OCI-LY1 (cell line): ENCODE data around the gene CLEC10A.

Source experiments
- H2AFZ ChIP-seq: fragments of 200-600 bp; sonication (generic), shearing (Covaris generic); 2 replicates; pipeline ENCODE4 v1.6.0; 2014; ENCODE audit warnings: antibody characterized with exemption, mild to moderate bottlenecking, low read length
- H3F3A ChIP-seq: fragments of 200-600 bp; sonication (generic), shearing (Covaris generic); 2 replicates; pipeline ENCODE4 v1.6.0; 2014; ENCODE audit warnings: mild to moderate bottlenecking, antibody characterized with exemption, low read length, moderate library complexity; ENCODE audit not compliant: insufficient read depth
- H3K27ac ChIP-seq: fragments of 200-600 bp; sonication (generic); 2 replicates; pipeline ENCODE4 v1.5.1; 2014; ENCODE audit warnings: low read length, mixed run types, mild to moderate bottlenecking, low read depth; ENCODE audit not compliant: poor library complexity, severe bottlenecking
- H3K27me3 ChIP-seq: fragments of 200-600 bp; sonication (generic); 2 replicates; pipeline ENCODE4 v1.6.0; 2014; ENCODE audit warnings: antibody characterized with exemption, mild to moderate bottlenecking, low read length, moderate library complexity; ENCODE audit not compliant: insufficient read depth
- H3K36me3 ChIP-seq: fragments of 200-600 bp; sonication (generic); 2 replicates; pipeline ENCODE4 v1.6.1; 2014; ENCODE audit warnings: mild to moderate bottlenecking, antibody characterized with exemption, low read length, moderate library complexity, mixed read lengths; ENCODE audit not compliant: insufficient read depth
- H3K4me1 ChIP-seq: fragments of 200-600 bp; sonication (generic); 2 replicates; pipeline ENCODE4 v1.5.1; 2014; ENCODE audit warnings: mild to moderate bottlenecking, low read length, moderate library complexity; ENCODE audit not compliant: insufficient read depth, severe bottlenecking
- H3K4me2 ChIP-seq: fragments of 200-600 bp; sonication (generic), shearing (Covaris generic); 2 replicates; pipeline ENCODE4 v1.6.1; 2014; ENCODE audit warnings: low read length
- H3K4me3 ChIP-seq: fragments of 200-600 bp; sonication (generic); 2 replicates; pipeline ENCODE4 v1.5.1; 2014; ENCODE audit warnings: low read length, low read depth, mild to moderate bottlenecking, mixed read lengths; ENCODE audit not compliant: poor library complexity, severe bottlenecking
- H3K79me2 ChIP-seq: fragments of 200-600 bp; shearing (Covaris generic); 2 replicates; pipeline ENCODE4 v1.6.1; 2016; ENCODE audit warnings: mixed run types, low read length, mixed read lengths; ENCODE audit not compliant: insufficient read depth
- H3K9ac ChIP-seq: fragments of 200-600 bp; sonication (generic), shearing (Covaris generic); 2 replicates; pipeline ENCODE4 v1.6.1; 2014; ENCODE audit warnings: mild to moderate bottlenecking, low read length, mixed read lengths
- H3K9me2 ChIP-seq: fragments of 200-600 bp; sonication (generic), shearing (Covaris generic); 2 replicates; pipeline ENCODE4 v1.6.1; 2014; ENCODE audit warnings: low read depth, mild to moderate bottlenecking, low read length, mixed read lengths
- H3K9me3 ChIP-seq: fragments of 200-600 bp; shearing (Covaris generic); 2 replicates; pipeline ENCODE4 v1.6.1; 2014; ENCODE audit warnings: low read length, mixed read lengths
- H4K20me1 ChIP-seq: fragments of 200-600 bp; sonication (generic), shearing (Covaris generic); 2 replicates; pipeline ENCODE4 v1.6.0; 2016; ENCODE audit warnings: mild to moderate bottlenecking, low read length; ENCODE audit not compliant: insufficient read depth
- EZH2 ChIP-seq: fragments of 200-600 bp; sonication (generic), shearing (Covaris generic); IDR thresholded peaks from 2 replicates; pipeline ENCODE4 v1.8.0; 2017; ENCODE audit warnings: borderline replicate concordance, mixed run types, mild to moderate bottlenecking, antibody characterized with exemption, low read length, moderate library complexity, mixed read lengths
- TF ChIP-seq, protein P1 (sequence below): fragments of 200-600 bp; sonication (generic), shearing (Covaris generic); IDR thresholded peaks from 2 replicates; pipeline ENCODE4 v1.5.1; 2017; ENCODE audit warnings: mild to moderate bottlenecking, antibody characterized with exemption, low read length, moderate library complexity, mixed read lengths

Gene CLEC10A

GRCh38 chr17:7108981-7109380 is 28.9 kb upstream of the CLEC10A start:
- TF ChIP-seq EZH2: no peak
- TF ChIP-seq, protein P1, sequence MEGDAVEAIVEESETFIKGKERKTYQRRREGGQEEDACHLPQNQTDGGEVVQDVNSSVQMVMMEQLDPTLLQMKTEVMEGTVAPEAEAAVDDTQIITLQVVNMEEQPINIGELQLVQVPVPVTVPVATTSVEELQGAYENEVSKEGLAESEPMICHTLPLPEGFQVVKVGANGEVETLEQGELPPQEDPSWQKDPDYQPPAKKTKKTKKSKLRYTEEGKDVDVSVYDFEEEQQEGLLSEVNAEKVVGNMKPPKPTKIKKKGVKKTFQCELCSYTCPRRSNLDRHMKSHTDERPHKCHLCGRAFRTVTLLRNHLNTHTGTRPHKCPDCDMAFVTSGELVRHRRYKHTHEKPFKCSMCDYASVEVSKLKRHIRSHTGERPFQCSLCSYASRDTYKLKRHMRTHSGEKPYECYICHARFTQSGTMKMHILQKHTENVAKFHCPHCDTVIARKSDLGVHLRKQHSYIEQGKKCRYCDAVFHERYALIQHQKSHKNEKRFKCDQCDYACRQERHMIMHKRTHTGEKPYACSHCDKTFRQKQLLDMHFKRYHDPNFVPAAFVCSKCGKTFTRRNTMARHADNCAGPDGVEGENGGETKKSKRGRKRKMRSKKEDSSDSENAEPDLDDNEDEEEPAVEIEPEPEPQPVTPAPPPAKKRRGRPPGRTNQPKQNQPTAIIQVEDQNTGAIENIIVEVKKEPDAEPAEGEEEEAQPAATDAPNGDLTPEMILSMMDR: no peak
- Histone ChIP-seq H4K20me1 (no peaks in the 10 kb centered on the region), H2AFZ (no peak overlapping the region), H3K27ac (no peak overlapping the region), H3K4me2 (no peak overlapping the region), H3K9me3 (no peaks in the 10 kb centered on the region), H3K27me3 (no peaks in the 10 kb centered on the region; the same call in 1 of the 2 replicates), H3K4me1 (no peaks in the 10 kb centered on the region), H3K9ac (no peak overlapping the region), H3K4me3 (no peak overlapping the region), H3K36me3 (no peaks in the 10 kb centered on the region), H3K9me2 (no peaks in the 10 kb centered on the region), H3F3A (no peaks in the 10 kb centered on the region), H3K79me2 (no peaks in the 10 kb centered on the region)

GRCh38 chr17:7108560-7108925 is 28.5 kb upstream of the CLEC10A start:
- Histone ChIP-seq H3K4me1 (no peaks in the 10 kb centered on the region), H3F3A (no peaks in the 10 kb centered on the region), H3K9me3 (no peaks in the 10 kb centered on the region), H3K79me2 (no peaks in the 10 kb centered on the region), H2AFZ (no peak overlapping the region), H3K27me3 (no peaks in the 10 kb centered on the region; the same call in 1 of the 2 replicates), H4K20me1 (no peaks in the 10 kb centered on the region), H3K27ac (no peak overlapping the region), H3K9me2 (no peaks in the 10 kb centered on the region), H3K4me3 (no peak overlapping the region), H3K36me3 (no peaks in the 10 kb centered on the region), H3K9ac (no peak overlapping the region), H3K4me2 (no peak overlapping the region)
- TF ChIP-seq, protein P1: no peak
- no peak for TF ChIP-seq EZH2

DNA sequence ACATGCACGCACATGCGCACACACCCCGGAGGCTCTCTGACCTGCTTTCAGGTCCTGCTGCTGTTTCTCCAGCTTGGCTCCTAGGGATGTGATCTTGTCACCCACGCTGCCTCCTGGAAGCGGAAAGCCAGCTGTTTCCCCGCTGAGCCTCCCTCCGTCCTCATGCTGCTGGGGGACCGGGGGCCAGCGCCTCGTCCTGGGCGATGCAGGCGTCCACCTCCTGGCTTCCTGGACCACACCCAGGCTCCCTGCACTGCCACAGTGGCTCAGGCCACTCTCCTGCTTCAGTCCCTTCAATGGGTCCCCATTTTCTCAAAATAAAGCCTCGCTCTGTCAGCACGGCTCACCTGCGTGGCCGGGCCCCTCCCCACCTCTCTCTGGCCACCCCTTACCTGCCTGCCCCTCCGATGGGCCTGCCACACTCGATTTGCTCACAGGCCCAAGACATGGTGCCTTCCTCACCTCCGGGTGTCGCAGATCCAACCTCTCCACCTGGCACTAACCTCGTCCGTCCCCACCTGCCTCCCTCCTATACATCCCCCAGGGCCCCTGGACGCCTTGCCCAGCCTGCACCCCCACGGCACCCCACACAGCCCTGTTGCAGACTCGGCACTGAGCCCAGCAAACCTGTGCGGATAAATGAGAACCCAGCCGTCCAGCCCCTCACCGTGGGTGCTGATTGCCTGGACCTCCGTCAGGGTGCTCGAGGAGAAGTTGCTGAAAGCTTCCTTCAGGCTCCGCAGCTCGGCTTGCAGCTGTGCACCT is 27.9 kb upstream of the CLEC10A start:
- Histone ChIP-seq H3F3A (no peaks in the 10 kb centered on the region), H3K27ac (no peak overlapping the region), H3K36me3 (no peaks in the 10 kb centered on the region), H3K9me3 (no peaks in the 10 kb centered on the region), H4K20me1 (no peaks in the 10 kb centered on the region), H3K9ac (no peak overlapping the region), H3K4me3 (no peak overlapping the region), H3K4me2 (no peak overlapping the region), H3K4me1 (no peaks in the 10 kb centered on the region), H3K9me2 (no peaks in the 10 kb centered on the region), H3K27me3 (no peaks in the 10 kb centered on the region; the same call in 1 of the 2 replicates), H3K79me2 (no peaks in the 10 kb centered on the region), H2AFZ (no peak overlapping the region)
- no peak for TF ChIP-seq EZH2
- TF ChIP-seq, protein P1: no peak
